Activated T-cell treated with anti-CD3 and anti-CD28 coated beads for 4 hours (primary cell): ENCODE results near the gene MPI.

Experiments used
- DNase-seq: peaks from one replicate; pipeline ENCODE4 v3.0.0-alpha.2; 2020

The MPI gene

DNA sequence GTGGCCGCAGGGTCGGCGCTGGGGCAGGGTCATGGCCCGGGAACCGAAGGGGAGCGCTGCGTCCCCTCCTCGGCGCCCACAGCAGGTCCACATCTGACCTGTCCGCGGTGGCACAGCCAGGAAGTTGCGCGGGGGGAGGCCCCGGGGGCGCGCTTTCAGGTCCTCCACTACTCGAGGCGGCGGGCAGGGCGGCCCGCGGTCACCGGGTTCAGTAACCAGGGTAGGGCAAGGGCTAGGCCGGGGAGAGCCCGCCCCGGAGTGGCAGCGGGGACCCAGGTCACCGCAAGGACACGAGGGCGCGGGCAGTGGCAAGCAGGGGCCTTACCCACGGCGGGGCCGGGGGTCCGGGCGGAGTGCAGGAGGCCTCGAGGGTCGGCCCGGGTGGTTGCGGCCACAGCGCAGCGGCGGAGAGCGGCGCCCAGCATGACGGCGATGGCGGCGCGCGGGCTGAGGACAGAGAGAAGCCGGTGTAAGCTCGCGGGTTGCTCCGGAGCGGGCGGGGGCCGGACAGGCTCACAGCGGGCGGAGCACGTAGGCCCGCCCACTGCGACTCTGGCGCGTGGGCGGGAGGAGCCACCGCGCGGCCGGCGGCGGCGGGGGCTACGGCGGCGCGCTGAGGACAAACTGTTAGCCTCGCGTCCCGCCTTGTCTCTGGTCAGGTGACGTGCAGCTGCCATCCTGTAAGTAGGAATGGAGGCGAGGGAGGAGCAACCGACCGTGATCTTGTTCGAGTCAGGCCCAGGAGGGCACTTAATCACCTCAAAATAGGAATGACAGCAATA, 47.9 kb downstream of the MPI start, which contains the start of gene COX5A:
TSS of gene COX5A (minus strand) at position 484 of the 782 bp plus-strand sequence. CDS start at position 425, 59 bp downstream.
- peak; percentile 79 for DNase-seq

DNA sequence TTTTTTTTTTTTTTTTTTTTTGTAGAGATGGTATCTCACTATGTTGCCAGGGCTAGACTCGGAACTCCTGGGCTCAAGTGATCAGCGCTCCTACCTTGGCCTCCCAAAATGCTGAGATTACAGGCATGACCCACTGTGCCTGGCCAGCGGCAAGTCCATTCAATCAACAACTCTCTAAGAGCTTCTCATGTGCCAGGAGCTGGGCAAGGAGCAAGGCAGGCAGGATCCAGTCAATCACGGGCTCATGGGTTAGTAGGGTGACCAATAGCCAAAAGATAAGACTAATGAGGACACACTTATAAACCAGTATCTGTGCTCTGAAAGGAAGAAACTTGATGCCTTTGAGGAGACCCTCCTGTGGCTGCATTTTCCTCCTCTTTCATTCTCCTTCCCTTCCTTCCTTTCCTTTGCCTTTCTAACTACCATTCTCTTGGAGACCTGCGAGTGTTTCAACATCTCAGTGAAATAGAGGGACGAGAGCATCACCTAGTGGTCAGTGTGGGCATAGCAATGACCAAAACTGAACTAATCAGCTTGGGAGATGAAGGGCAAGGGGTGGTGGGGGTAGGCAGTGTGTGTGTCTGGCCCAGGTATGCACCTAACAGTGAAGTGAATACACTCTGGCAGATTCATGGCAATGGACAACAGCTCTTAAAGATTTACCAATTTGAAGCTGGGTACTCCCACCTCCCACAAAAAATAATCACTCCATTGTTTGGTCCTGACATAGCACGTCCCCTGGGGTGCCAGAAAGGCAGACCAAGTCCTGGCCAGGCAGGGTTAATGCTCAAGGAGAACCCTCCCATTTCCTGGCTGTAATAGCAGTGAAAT, 60.5 kb downstream of the MPI start:
- peak; percentile 78 for DNase-seq

DNA sequence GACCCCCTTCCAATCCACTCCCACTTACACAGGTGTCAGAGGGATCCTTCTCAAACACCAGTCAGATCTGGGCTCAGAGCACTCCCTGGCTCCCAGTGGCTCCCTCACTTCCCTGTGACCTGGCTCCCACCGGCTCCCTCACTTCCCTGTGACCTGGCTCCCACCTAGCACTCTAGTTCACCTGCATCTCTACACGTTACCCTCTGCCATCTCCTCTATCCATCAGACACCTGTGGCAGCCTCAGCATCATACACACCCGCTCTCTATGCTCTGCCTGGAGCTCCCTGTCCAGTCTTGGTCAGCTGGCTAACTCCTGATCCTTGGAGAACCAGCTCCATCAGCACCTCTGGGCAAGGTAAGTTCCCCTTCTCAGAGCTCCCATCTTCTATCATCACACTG, 61.2 kb downstream of the MPI start:
- DNase-seq: no peak
